Activated CD4-positive, alpha-beta T cell treated with anti-CD3 and anti-CD28 coated beads for 4 hours (primary cell): Measurements from ENCODE around the gene CPLX3.

Source experiments
- DNase-seq, 2 donors: peaks; one replicate each; pipeline ENCODE4 v3.0.0-alpha.2; 2020

The CPLX3 gene

GRCh38 chr15:74830868-74831267 is 4.4 kb downstream of the CPLX3 start:
- DNase-seq, result no peak

DNA sequence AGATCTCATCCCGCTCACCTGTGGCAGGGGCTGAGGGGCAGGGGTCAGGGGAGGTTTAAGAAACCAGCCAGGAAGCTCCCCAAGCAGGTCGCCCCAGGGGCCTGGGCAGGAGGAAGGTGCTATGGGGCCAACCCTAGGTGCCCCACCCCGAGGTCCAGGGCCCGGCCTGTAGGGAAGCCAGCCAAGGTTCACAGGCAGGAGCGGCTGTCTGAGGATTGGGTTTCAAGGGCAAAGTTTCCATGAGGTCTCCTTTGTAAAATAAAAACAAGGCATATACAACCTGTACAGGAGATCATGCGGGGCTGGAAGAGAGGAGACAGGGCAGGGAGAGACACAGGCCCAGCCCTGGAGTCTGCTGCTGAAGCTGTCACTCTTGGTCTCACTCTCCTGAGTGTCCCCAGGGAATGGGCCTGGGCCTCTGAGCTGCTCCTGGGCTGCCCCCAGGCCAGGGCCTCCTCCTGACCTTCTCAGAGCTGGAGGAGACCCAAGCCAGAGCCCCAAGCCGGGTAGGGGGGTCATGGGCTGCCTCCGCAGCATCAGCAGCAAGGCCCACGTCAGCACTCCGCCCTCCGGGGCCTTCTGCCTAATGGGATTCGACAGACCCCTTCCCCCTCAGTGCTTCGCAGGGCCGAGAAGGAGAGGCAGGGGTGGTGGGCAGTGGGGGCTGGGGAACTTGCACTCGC is 5.5 kb downstream of the CPLX3 start:
- no peak for DNase-seq

- DNase-seq, result no peak
Observed at GRCh38 chr15:74832826-74833225, 6.4 kb downstream of the CPLX3 start.

- DNase-seq, result no peak
Observed at GRCh38 chr15:74833376-74834107, 7.1 kb downstream of the CPLX3 start.

DNA sequence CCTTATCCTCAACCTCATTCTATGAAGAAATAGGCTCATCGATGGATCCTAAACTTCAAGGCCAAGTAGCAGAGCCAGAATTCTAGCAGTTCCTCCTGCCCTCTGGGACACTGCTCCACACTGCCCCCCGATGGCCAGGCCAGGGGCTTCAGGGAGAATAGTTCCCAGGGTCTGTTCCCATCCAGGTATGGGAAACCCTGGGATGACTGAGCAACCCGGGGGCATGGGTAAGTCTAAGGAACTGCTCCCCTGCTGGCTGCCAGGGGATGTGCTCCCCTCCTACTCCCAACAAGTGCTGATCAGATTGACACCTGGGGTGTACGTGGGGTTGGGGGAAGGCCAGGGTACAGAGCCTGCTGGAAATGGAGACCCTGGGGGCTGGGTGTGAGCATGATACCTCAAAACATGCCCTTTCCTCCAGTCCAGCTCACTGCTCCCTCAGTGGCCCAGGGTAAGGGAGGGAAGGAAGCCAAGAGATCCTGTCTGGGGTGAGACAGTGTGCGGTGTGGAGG is 8.9 kb downstream of the CPLX3 start:
- DNase-seq, result peak in 1 of 2 donors; percentile 47

GRCh38 chr15:74836846-74837245 is 10.4 kb downstream of the CPLX3 start:
- no peak for DNase-seq

DNA sequence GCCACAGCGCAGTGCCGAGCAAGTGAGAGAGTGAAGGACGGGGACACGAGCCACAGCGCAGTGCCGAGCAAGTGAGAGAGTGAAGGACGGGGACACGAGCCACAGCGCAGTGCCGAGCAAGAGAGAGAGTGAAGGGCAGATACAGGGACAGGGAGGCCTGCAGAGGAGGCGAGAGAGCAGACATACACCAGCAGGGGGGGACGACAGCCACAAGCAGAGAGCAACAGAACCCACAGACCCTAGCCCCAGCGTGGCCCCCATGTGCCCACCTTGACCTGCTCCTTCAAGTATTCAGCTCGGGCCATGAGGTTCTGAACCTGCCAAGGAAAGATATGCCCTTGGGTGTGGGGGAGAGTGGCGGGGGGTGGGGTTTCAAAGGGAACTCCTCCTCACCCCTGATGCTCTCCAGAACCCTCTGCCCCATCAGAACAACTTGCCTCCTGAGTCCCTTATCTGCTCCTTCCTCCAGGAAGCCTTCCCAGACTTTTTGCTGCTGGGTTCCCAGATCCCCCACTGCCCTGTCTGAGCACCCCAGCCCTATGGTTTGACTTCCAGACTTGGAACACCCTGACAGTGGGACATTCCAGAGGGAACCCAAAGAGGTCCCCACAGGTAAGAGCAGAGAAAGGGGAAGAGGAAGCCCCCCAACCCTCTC is 11.2 kb downstream of the CPLX3 start:
- DNase-seq, result no peak

- no peak for DNase-seq
Observed at GRCh38 chr15:74838137-74838516, 11.7 kb downstream of the CPLX3 start.

GRCh38 chr15:74838746-74839525 is 12.5 kb downstream of the CPLX3 start:
- DNase-seq, result no peak

- no peak for DNase-seq
Observed at GRCh38 chr15:74839526-74840395, 13.3 kb downstream of the CPLX3 start.

DNA sequence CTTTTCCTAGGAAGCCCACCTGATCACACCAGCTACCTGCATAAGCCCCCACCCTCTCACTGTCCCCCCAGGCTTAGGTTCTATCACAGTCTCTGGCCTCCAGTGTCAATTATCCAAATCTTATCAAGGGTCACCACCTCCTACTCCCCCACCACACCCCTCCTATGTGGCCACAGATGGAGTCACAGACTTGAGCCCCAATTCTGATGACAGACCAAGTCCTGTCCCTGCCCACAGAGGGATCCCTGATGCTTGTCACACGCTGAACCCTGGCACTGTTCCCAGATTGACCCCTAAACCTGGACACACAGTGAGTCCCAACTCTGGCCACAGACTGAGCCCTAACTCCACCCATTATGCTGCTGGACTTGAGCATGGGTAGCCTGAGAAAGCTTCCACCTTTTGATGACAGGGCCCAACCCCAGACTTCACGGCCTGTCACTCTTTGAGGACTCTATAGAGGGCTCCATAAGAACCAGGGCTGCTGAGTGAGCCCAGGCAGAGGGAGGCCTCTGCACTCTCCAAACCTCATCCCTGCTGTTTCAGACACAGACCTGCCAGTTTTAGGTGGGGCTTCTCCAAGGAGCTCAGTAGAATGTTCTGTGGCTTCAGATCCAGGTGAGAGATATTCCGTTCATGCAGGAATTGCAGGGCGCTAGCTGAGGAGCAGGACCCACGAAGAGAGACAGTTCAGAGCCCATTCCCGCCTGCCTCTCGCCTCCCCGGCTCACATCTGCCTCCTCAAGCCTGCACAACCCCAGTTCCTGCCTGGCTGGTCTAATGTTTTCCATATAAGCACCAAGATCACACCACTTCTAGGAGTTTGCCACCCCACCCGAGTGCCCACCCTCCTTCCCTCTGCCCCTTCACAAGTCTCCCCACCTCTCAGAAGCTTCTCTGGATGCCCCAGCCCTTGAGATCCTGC is 14.7 kb downstream of the CPLX3 start:
- DNase-seq, result no peak

DNA sequence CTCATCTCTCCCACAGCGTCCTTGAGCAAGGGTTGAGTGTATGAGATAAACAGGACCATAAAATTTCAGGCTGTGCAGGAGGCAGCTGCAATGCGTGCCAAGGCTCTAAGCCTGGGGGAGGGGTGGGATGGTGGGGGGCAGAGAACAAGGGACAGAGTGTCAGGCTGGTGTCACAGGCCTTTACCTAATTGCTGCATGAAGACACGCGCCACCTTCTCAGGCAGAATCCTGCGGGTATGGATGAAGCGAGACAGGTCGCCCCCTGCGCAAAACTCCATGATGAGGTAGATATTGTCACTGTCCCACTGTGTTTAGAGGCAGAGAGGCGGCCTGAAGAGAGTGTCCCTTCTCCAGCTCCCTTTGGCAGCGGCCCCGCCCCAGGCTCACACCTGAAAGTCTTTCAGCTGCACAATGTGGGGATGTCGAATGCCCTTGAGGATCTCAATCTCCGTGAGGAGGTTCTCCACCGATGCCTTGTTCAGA is 15.5 kb downstream of the CPLX3 start:
- DNase-seq, result no peak

- peak; percentile 90 to 92 for DNase-seq
Observed at GRCh38 chr15:74842581-74843444, 16.4 kb downstream of the CPLX3 start, which contains the start of gene ULK3. ULK3 (minus strand) TSS chr15:74843156; CDS start chr15:74843105, 51 bp downstream.

DNA sequence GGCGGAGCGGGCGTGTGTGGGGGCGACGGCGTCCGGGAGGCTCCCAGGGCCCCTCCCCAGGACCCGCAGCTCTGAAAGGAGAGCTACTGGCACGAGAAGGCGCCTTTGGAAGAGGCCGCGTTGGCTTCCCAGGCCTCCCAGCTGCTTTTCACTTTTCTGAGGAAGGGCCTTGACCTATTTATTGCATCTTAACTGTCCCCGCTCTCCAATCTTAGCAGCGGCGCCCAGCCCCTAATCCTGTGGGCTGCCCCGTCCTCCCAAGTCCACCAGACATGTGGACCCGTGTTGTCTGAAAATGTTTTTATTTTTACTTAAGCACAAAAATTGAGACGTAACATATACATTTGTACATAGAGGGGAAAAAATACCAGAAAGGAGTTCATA is 17.0 kb downstream of the CPLX3 start:
- no peak for DNase-seq

GRCh38 chr15:74843891-74844299 is 17.5 kb downstream of the CPLX3 start:
- DNase-seq, result no peak

- DNase-seq, result peak in 1 of 2 donors; percentile 22
Observed at GRCh38 chr15:74844319-74845207, 18.1 kb downstream of the CPLX3 start.

GRCh38 chr15:74845208-74845568 is 18.8 kb downstream of the CPLX3 start:
- peak; percentile 53 to 61 for DNase-seq

- DNase-seq, result no peak
Observed at GRCh38 chr15:74845581-74845980, 19.2 kb downstream of the CPLX3 start.

- DNase-seq, result no peak
Observed at GRCh38 chr15:74847432-74847831, 21.0 kb downstream of the CPLX3 start.
